Activated B cell treated with CpG ODN at 0.5 μM for 24 hours (primary cell): Measurements from ENCODE around the gene MRPS17. TPM values are rescaled to one million over a fixed set of nuclear protein-coding genes. Genes with fewer than 3 reads are reported as not detected.

Experiments
- ATAC-seq: fragments of 200-7000 bp; cut with Tn5 transposase; one replicate; pipeline ENCODE4 v1.10.0; 2021; ENCODE audit warnings: low read depth, mild to moderate bottlenecking, moderate library complexity
- CTCF ChIA-PET: fragments of 350-600 bp; sonication (Branson Sonifier 250); formaldehyde crosslinking; loops from one replicate; lab custom pipeline; 2021; ENCODE audit warnings: antibody characterized with exemption; lab: Charles Lee
- POLR2A ChIA-PET: fragments of 350-600 bp; sonication (Branson Sonifier 250); formaldehyde crosslinking; loops from one replicate; lab custom pipeline; 2021; ENCODE audit warnings: antibody characterized with exemption; lab: Charles Lee
- DNase-seq: peaks from one replicate; pipeline ENCODE4 v3.0.0; 2022
- H3K27ac Mint-ChIP-seq: one replicate; pipeline ENCODE4 v1.8.0; 2020; ENCODE audit warnings: mixed read lengths
- H3K27me3 Mint-ChIP-seq: one replicate; pipeline ENCODE4 v1.8.0; 2021; ENCODE audit warnings: mixed read lengths
- H3K36me3 Mint-ChIP-seq: one replicate; pipeline ENCODE4 v1.8.0; 2021; ENCODE audit warnings: low read depth, mixed read lengths
- H3K4me1 Mint-ChIP-seq: one replicate; pipeline ENCODE4 v1.8.0; 2021; ENCODE audit warnings: mixed read lengths
- H3K4me3 Mint-ChIP-seq: one replicate; pipeline ENCODE4 v1.8.0; 2020; ENCODE audit warnings: mild to moderate bottlenecking, mixed read lengths
- H3K9me3 Mint-ChIP-seq: one replicate; pipeline ENCODE4 v1.8.0; 2020; ENCODE audit warnings: mixed read lengths
- CTCF ChIP-seq: fragments of 200-600 bp; IDR thresholded peaks from one replicate; pipeline ENCODE4 v1.8.0; 2022; ENCODE audit warnings: antibody characterized with exemption, mild to moderate bottlenecking
- intact Hi-C: fragments of 100-400 bp; cut with micrococcal nuclease; formaldehyde crosslinking; loops from one replicate; pipeline ENCODE4 v1.15.1; 2024
- total RNA-seq: library from RNA; stranded (reverse); gene quantifications from 2 replicates; pipeline ENCODE4 v1.2.3, GENCODE V29; 2022

Gene MRPS17
- total RNA-seq, 1 donor from 2014 or later: 16.9 TPM

GRCh38 chr7:55953707-55954475 is 2.2 kb downstream of the MRPS17 start:
- CTCF ChIA-PET: no interaction called here
- Mint-ChIP-seq H3K9me3 (no peaks in the 10 kb centered on the region), H3K4me3 (peak overlapping the region; percentile 98), H3K4me1 (peaks cover 18% of the 10 kb centered on the region), H3K36me3 (peaks cover 22% of the 10 kb centered on the region), H3K27ac (no peak overlapping the region), H3K27me3 (peaks cover 2% of the 10 kb centered on the region)
- DNase-seq (no peak), ATAC-seq (no peak)
- POLR2A ChIA-PET: no interaction called here
- TF ChIP-seq CTCF: no peak
- intact Hi-C loops: loop anchor here (5.0 kb wide), 3 partner anchors 78 to 1197 kb away; partner anchors contain the start of genes CCT6A, PSPH and SEC61G

- H3K4me3 Mint-ChIP-seq: no peak overlapping the region
- ChIA-PET POLR2A (no interaction called here), CTCF (no interaction called here)
- DNase-seq (no peak), ATAC-seq (no peak)
- H3K4me1 Mint-ChIP-seq: peaks cover 12% of the 10 kb centered on the region
- H3K27ac Mint-ChIP-seq: no peak overlapping the region
- no peaks in the 10 kb centered on the region for H3K9me3 Mint-ChIP-seq
- no peak for TF ChIP-seq CTCF
- no peaks in the 10 kb centered on the region for H3K27me3 Mint-ChIP-seq
- intact Hi-C loops: no loop called here
- peaks cover 17% of the 10 kb centered on the region for H3K36me3 Mint-ChIP-seq
Observed at GRCh38 chr7:55957190-55957589, 5.5 kb downstream of the MRPS17 start.

- Mint-ChIP-seq H3K27me3 (no peaks in the 10 kb centered on the region), H3K4me3 (peak overlapping the region; percentile 45), H3K4me1 (peaks cover 19% of the 10 kb centered on the region), H3K36me3 (peaks cover under 1% of the 10 kb centered on the region), H3K27ac (no peak overlapping the region), H3K9me3 (no peaks in the 10 kb centered on the region)
- no peak for ATAC-seq
- TF ChIP-seq CTCF: no peak
- ChIA-PET POLR2A (no interaction called here), CTCF (no interaction called here)
- intact Hi-C loops: no loop called here
- DNase-seq: no peak
Observed at GRCh38 chr7:55962014-55962413, 10.3 kb downstream of the MRPS17 start.

GRCh38 chr7:55963584-55964168 is 12.0 kb downstream of the MRPS17 start:
- ChIA-PET POLR2A (interaction anchor here (0.6 to 2.3 kb wide), 7 partner anchors 13 to 1205 kb away, joined by 3 to 10 read pairs (median 5); partner anchors contain the start of genes CCT6A, LANCL2, PSPH and SEC61G), CTCF (interaction anchor here (0.6 to 1.1 kb wide), 7 partner anchors 12 to 683 kb away, joined by 3 to 5 read pairs (median 4); partner anchors contain the start of gene MRPS17)
- Mint-ChIP-seq H3K27me3 (no peaks in the 10 kb centered on the region), H3K4me3 (peak overlapping the region; percentile 79), H3K9me3 (no peaks in the 10 kb centered on the region), H3K4me1 (peaks cover 22% of the 10 kb centered on the region), H3K27ac (peak overlapping the region; percentile 80), H3K36me3 (peaks cover 7% of the 10 kb centered on the region)
- no peak for TF ChIP-seq CTCF
- intact Hi-C loops: loop anchor here (1.0 to 2.0 kb wide), 6 partner anchors 12 to 683 kb away; partner anchors contain the start of genes CCT6A, LANCL2, MRPS17 and PSPH
- no peak for DNase-seq
- ATAC-seq: no peak
